Measurements from ENCODE around the gene HCST. TPM values are rescaled to one million over a fixed set of nuclear protein-coding genes. Genes with fewer than 3 reads are reported as not detected.

Gene HCST
- total and polyA plus RNA-seq, 2 of the 13 experiments (the other 11 are each of a cell fraction or from before 2014, with no cell fraction given): 0.24 to 1.2 TPM

DNA sequence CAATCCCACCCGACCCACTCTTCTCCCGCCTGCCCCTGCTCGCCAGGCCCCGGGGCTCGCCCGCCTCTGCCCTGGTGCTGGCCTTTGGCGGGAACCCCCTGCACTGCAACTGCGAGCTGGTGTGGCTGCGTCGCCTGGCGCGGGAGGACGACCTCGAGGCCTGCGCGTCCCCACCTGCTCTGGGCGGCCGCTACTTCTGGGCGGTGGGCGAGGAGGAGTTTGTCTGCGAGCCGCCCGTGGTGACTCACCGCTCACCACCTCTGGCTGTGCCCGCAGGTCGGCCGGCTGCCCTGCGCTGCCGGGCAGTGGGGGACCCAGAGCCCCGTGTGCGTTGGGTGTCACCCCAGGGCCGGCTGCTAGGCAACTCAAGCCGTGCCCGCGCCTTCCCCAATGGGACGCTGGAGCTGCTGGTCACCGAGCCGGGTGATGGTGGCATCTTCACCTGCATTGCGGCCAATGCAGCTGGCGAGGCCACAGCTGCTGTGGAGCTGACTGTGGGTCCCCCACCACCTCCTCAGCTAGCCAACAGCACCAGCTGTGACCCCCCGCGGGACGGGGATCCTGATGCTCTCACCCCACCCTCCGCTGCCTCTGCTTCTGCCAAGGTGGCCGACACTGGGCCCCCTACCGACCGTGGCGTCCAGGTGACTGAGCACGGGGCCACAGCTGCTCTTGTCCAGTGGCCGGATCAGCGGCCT is 37.9 kb downstream of the HCST start:
- ChIA-PET CTCF (ENCODE audit: low intra/inter-chr PET ratio, low total read pairs) (no interaction called here), POLR2A (no interaction called here)
- no peak for FAIRE-seq
- 94% methylated on average over 30 of the region's 51 CpGs for WGBS (ENCODE audit: low lambda C conversion rate)
- H3K4me3 ChIP-seq (replicated peaks in 1 of 3; ENCODE audit: insufficient read depth in 1 of 3, low read depth in 2 of 3, low read length in 3 of 3): no peak overlapping the region
- no TSS peak for BruUV-seq (replicated peaks)
- DNase-seq (ENCODE audit: low spot score): no peak
- H3K9ac ChIP-seq (ENCODE audit: insufficient read depth, low read depth, low read length): no peak overlapping the region
- peaks cover 38% of the 10 kb centered on the region for H3K4me1 ChIP-seq (ENCODE audit: insufficient read depth, low read length)
- TF ChIP-seq ZNF143 (CRISPR knock-in tag; IDR thresholded peaks at IDR 0.05) (no peak), MBNL3 (CRISPR knock-in tag; conservative IDR thresholded peaks at IDR 0.05) (no peak), HNRNPL (IDR thresholded peaks at IDR 0.05; ENCODE audit: low read depth, low read length) (0 out of 2 replicates have a peak, but pooled peaks have one; percentile 23), MEF2D (CRISPR knock-in tag; IDR thresholded peaks at IDR 0.05) (no peak), RFXANK (CRISPR knock-in tag; IDR thresholded peaks at IDR 0.05) (no peak), MBD4 (IDR thresholded peaks at IDR 0.05; ENCODE audit: borderline replicate concordance, low read length) (no peak)
- no peaks in the 10 kb centered on the region; a peak in 1 of 5 replicates for H3K27me3 ChIP-seq (ENCODE audit: control insufficient read depth in 1 of 2, insufficient read depth in 2 of 2, low read length in 2 of 2)
- H2AFZ ChIP-seq (ENCODE audit: low read length): no peak overlapping the region
- 0 out of 2 replicates have a peak, but pooled peaks cover 8% of the 10 kb centered on the region for H4K20me1 ChIP-seq (ENCODE audit: insufficient read depth, low read length)
- in situ Hi-C loops (cut with HindIII; ENCODE audit: extremely low pct_ligation_motif_present, low pct_unique_long_range_greater_than_20kb): no loop called here
- H3K79me2 ChIP-seq (ENCODE audit: insufficient read depth, low read length): no peaks in the 10 kb centered on the region
- intact Hi-C loops (cut with micrococcal nuclease; ENCODE audit: unreplicated experiment): no loop called here
- H3K36me3 ChIP-seq (replicated peaks in 1 of 2; ENCODE audit: control insufficient read depth in 1 of 2, insufficient read depth in 2 of 2, low read length in 2 of 2): no peaks in the 10 kb centered on the region; a peak in 1 of 5 replicates
- no peak overlapping the region for H3K4me2 ChIP-seq (ENCODE audit: low read depth, low read length)
- ATAC-seq: no peak
- H3K9me3 ChIP-seq (ENCODE audit: low read length): no peaks in the 10 kb centered on the region
- H3K27ac ChIP-seq (ENCODE audit: extremely low read length, insufficient read depth, low read length): no peak overlapping the region

GRCh38 chr19:35940839-35941238 is 38.5 kb downstream of the HCST start:
- H3K27ac ChIP-seq (ENCODE audit: extremely low read length, insufficient read depth, low read length): no peak overlapping the region
- ATAC-seq (no peak), FAIRE-seq (no peak), DNase-seq (ENCODE audit: low spot score) (no peak)
- no peak overlapping the region for H3K9ac ChIP-seq (ENCODE audit: insufficient read depth, low read depth, low read length)
- no peaks in the 10 kb centered on the region for H3K9me3 ChIP-seq (ENCODE audit: low read length)
- H2AFZ ChIP-seq (ENCODE audit: low read length): no peak overlapping the region
- no peaks in the 10 kb centered on the region for H3K79me2 ChIP-seq (ENCODE audit: insufficient read depth, low read length)
- no peak overlapping the region for H3K4me3 ChIP-seq (replicated peaks in 1 of 3; ENCODE audit: insufficient read depth in 1 of 3, low read depth in 2 of 3, low read length in 3 of 3)
- ChIA-PET POLR2A (no interaction called here), CTCF (ENCODE audit: low intra/inter-chr PET ratio, low total read pairs) (no interaction called here)
- in situ Hi-C loops (cut with HindIII; ENCODE audit: extremely low pct_ligation_motif_present, low pct_unique_long_range_greater_than_20kb): no loop called here
- BruUV-seq (replicated peaks): no TSS peak
- 0 out of 2 replicates have a peak, but pooled peaks cover 8% of the 10 kb centered on the region for H4K20me1 ChIP-seq (ENCODE audit: insufficient read depth, low read length)
- WGBS (ENCODE audit: low lambda C conversion rate): 64% methylated on average over 4 of the region's 4 CpGs
- peaks cover 32% of the 10 kb centered on the region for H3K4me1 ChIP-seq (ENCODE audit: insufficient read depth, low read length)
- H3K36me3 ChIP-seq (replicated peaks in 1 of 2; ENCODE audit: control insufficient read depth in 1 of 2, insufficient read depth in 2 of 2, low read length in 2 of 2): no peaks in the 10 kb centered on the region; a peak in 1 of 5 replicates
- intact Hi-C loops (cut with micrococcal nuclease; ENCODE audit: unreplicated experiment): no loop called here
- no peak overlapping the region for H3K4me2 ChIP-seq (ENCODE audit: low read depth, low read length)
- no peaks in the 10 kb centered on the region; a peak in 1 of 5 replicates for H3K27me3 ChIP-seq (ENCODE audit: control insufficient read depth in 1 of 2, insufficient read depth in 2 of 2, low read length in 2 of 2)
- no peak for TF ChIP-seq ZNF260 (CRISPR knock-in tag; IDR thresholded peaks at IDR 0.05; ENCODE audit: borderline replicate concordance, low read depth)
- no peak for TF ChIP-seq RXRB (CRISPR knock-in tag; IDR thresholded peaks at IDR 0.05; ENCODE audit: borderline replicate concordance)
- TF ChIP-seq TCF7 (IDR thresholded peaks at IDR 0.05; ENCODE audit: low read depth): no peak
- TF ChIP-seq, protein P1, sequence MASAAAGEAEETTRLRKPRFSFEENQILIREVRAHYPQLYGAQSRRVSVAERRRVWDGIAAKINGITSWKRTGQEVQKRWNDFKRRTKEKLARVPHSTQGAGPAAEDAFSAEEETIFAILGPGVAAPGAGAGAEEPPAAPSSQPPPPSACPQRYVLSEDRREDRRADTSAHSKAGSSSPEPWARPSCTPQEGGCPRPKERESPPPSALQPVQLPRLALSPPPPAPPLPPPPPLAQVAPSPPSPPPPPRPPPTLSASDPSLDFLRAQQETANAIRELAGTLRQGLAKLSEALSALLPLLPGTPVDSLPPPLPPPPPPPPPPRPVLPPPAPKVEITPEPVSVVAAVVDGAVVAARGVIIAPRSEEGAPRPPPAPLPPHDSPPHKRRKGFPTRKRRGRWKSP (CRISPR knock-in tag; IDR thresholded peaks at IDR 0.05): no peak
- no peak for TF ChIP-seq CBX5 (CRISPR knock-in tag; IDR thresholded peaks at IDR 0.05; ENCODE audit: borderline replicate concordance)
- no peak for TF ChIP-seq ZNF597 (CRISPR knock-in tag; IDR thresholded peaks at IDR 0.05)
- TF ChIP-seq PITX1 (CRISPR knock-in tag; IDR thresholded peaks at IDR 0.05): no peak
- TF ChIP-seq MTA3 (CRISPR knock-in tag; IDR thresholded peaks at IDR 0.05): no peak
- TF ChIP-seq PLRG1 (conservative IDR thresholded peaks at IDR 0.05): no peak
- no peak for TF ChIP-seq RARA (CRISPR knock-in tag; IDR thresholded peaks at IDR 0.05)
- TF ChIP-seq CBX2 (IDR thresholded peaks at IDR 0.05; ENCODE audit: low read depth, low read length): no peak
- TF ChIP-seq CBX2 (CRISPR knock-in tag; IDR thresholded peaks at IDR 0.05; ENCODE audit: low read depth): no peak
